Ovary (tissue), 9 donors: ENCODE results near the gene TMEM117. TPM values are rescaled to one million over a fixed set of nuclear protein-coding genes. Genes with fewer than 3 reads are reported as not detected.

Experiments used
- DNase-seq, 5 donors: peaks; one replicate each; pipeline ENCODE4 v3.0.0-alpha.2; 2019 to 2020
- H3K27ac ChIP-seq, 2 donors: fragments of 200-600 bp; one replicate each; pipeline versions ENCODE4 v1.5.1 to v1.8.0; 2019 to 2022
- H3K27me3 ChIP-seq: fragments of 200-600 bp; one replicate; pipeline ENCODE4 v1.8.0; 2022
- H3K36me3 ChIP-seq: fragments of 200-600 bp; sonication (generic); one replicate; pipeline ENCODE4 v1.5.1; 2019
- H3K4me1 ChIP-seq: one replicate; pipeline ENCODE4 v1.8.1; 2013; ENCODE audit warnings: mild to moderate bottlenecking, moderate library complexity; ENCODE audit not compliant: insufficient read depth
- H3K4me3 ChIP-seq: fragments of 200-600 bp; sonication (generic); one replicate; pipeline ENCODE4 v1.5.1; 2017
- H3K9me3 ChIP-seq, 2 donors: fragments of 200-600 bp in 1 of 2; sonication (generic) in 1 of 2; one replicate each; pipeline versions ENCODE4 v1.5.1 to v1.8.1; 2013 to 2019; ENCODE audit warnings: mild to moderate bottlenecking in 1 of 2, moderate library complexity in 1 of 2
- EP300 ChIP-seq: sonication (generic); formaldehyde crosslinking; IDR thresholded peaks from one replicate; pipeline ENCODE4 v1.6.1; 2017; ENCODE audit warnings: antibody characterized with exemption
- POLR2A ChIP-seq: fragments of 450-650 bp; IDR thresholded peaks from one replicate; pipeline ENCODE4 v1.6.1; 2017; ENCODE audit warnings: antibody characterized with exemption, mild to moderate bottlenecking, moderate library complexity
- WGBS, 3 donors: extraction: QIAGEN DNeasy Blood & Tissue Kit in 1 of 3; methylation state at CpG; one replicate each; pipeline versions ENCODE4 v1.1.5 to v1.1.7; 2013 to 2017; 5-methylcytosine and 5-hydroxymethylcytosine counted together
- intact Hi-C, 4 donors: fragments of 100-400 bp; cut with DNase I; formaldehyde crosslinking; loops; one replicate each; pipeline versions ENCODE4 v1.11.0 to v1.15.1; 2022 to 2023
- polyA plus RNA-seq, 2 donors: library from polyadenylated mRNA; stranded (reverse); fragments of 200-250 nt in 1 of 2; fragments of 350-450 nt in 1 of 2; fragmentation: Illumina TruSeq in 1 of 2; extraction: RNeasy Lipid Tissue Mini Kit (QIAGEN cat#74804) in 1 of 2; gene quantifications; one replicate each; pipeline ENCODE4 v1.2.3, GENCODE V29; 2013 to 2014
- total RNA-seq, 7 donors: library from RNA; depleted of rRNA in 2 of 7; stranded (reverse); fragments of >200 nt in 2 of 7; fragmentation: NEBNext Ultra II Directional in 3 of 7; extraction: Animal tissue kit (Norgen Biotek cat#: 25700) in 3 of 7; gene quantifications; one replicate each; pipeline versions ENCODE4 v1.1.0 to v1.2.4, GENCODE V29; 2016 to 2023
- TF ChIP-seq, protein P1 (sequence below), 3 donors: fragments of 450-650 bp in 2 of 3; fragments of 200-600 bp in 1 of 3; IDR thresholded peaks; one replicate each; pipeline versions ENCODE4 v1.5.1 to v1.8.0; 2016 to 2022; ENCODE audit warnings: antibody characterized with exemption in 3 of 3, mild to moderate bottlenecking in 1 of 3
- donor health status: DM: no; HTN: no; CAD: no; lungs with moderate emphysema.
- donor health status: DM: no; HTN: no; CAD: no.
- donor health status: Bipolar disorder and iron deficiency.
- donor health status: DM: yes; HTN: yes; CAD: no.
- donor health status: DM: no; HTN: no; CAD: no.
- donor health status: DM: yes; HTN: yes; CAD: no.

The TMEM117 gene
- total and polyA plus RNA-seq, 9 donors: 3.5 to 19.3 (median 6.3) TPM

- TF ChIP-seq EP300: no peak
- TF ChIP-seq, protein P1, sequence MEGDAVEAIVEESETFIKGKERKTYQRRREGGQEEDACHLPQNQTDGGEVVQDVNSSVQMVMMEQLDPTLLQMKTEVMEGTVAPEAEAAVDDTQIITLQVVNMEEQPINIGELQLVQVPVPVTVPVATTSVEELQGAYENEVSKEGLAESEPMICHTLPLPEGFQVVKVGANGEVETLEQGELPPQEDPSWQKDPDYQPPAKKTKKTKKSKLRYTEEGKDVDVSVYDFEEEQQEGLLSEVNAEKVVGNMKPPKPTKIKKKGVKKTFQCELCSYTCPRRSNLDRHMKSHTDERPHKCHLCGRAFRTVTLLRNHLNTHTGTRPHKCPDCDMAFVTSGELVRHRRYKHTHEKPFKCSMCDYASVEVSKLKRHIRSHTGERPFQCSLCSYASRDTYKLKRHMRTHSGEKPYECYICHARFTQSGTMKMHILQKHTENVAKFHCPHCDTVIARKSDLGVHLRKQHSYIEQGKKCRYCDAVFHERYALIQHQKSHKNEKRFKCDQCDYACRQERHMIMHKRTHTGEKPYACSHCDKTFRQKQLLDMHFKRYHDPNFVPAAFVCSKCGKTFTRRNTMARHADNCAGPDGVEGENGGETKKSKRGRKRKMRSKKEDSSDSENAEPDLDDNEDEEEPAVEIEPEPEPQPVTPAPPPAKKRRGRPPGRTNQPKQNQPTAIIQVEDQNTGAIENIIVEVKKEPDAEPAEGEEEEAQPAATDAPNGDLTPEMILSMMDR (IDR thresholded peaks at IDR 0.05): no peak
- no peak for TF ChIP-seq POLR2A
- 93 to 98% (median 95%) methylated on average over 1 of the region's 1 CpG for WGBS, 3 donors
- no peak overlapping the region for H3K27ac ChIP-seq
- DNase-seq: no peak
- no peaks in the 10 kb centered on the region for H3K9me3 ChIP-seq
- no peaks in the 10 kb centered on the region for H3K4me1 ChIP-seq
- no peaks in the 10 kb centered on the region for H3K36me3 ChIP-seq
- intact Hi-C loops: no loop called here
- no peak overlapping the region for H3K4me3 ChIP-seq
- H3K27me3 ChIP-seq: no peaks in the 10 kb centered on the region
Measured at GRCh38 chr12:43852744-43853143, 16.9 kb downstream of the TMEM117 start.

- intact Hi-C loops: no loop called here
- WGBS, 3 donors: 85 to 92% (median 85%) methylated on average over 2 of the region's 2 CpGs
Measured at GRCh38 chr12:43856972-43857371, 21.1 kb downstream of the TMEM117 start.

DNA sequence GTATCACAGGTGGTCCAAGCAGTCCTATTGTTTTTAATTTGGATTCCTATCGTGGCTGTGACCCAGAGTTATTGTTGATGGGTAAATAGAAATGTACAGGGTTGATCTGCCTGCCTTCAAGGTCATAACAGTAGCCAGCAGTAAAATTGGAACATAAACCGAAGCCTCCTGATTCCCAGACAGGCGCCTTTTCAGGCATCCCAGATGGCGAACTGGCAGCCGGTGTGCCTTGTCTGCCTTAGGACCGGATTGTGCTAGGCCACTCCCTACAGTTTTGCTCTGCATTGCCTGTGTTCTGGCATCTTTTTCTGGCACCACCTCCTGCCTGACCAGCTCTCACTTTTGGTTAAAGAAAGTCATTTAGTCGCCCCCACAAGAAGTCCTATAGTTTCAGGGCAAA lies 22.2 kb downstream of the TMEM117 start:
- no peak for TF ChIP-seq EP300
- no peak for TF ChIP-seq POLR2A
- TF ChIP-seq, protein P1 (IDR thresholded peaks at IDR 0.05): no peak
- Histone ChIP-seq H3K4me1 (no peaks in the 10 kb centered on the region), H3K27ac (no peak overlapping the region), H3K27me3 (no peaks in the 10 kb centered on the region), H3K4me3 (no peak overlapping the region), H3K9me3 (no peaks in the 10 kb centered on the region), H3K36me3 (no peaks in the 10 kb centered on the region)
- intact Hi-C loops: no loop called here
- no peak for DNase-seq
- 40 to 63% (median 41%) methylated on average over 7 of the region's 7 CpGs for WGBS, 3 donors

More at GRCh38 chr12:43856972-43857371, 21.1 kb downstream of the TMEM117 start:
- Histone ChIP-seq H3K27ac (no peak overlapping the region), H3K4me1 (no peaks in the 10 kb centered on the region), H3K9me3 (no peaks in the 10 kb centered on the region), H3K27me3 (no peaks in the 10 kb centered on the region), H3K36me3 (no peaks in the 10 kb centered on the region), H3K4me3 (no peak overlapping the region)
- DNase-seq: no peak
- TF ChIP-seq, protein P1 (IDR thresholded peaks at IDR 0.05): no peak
- no peak for TF ChIP-seq EP300
- no peak for TF ChIP-seq POLR2A

DNA sequence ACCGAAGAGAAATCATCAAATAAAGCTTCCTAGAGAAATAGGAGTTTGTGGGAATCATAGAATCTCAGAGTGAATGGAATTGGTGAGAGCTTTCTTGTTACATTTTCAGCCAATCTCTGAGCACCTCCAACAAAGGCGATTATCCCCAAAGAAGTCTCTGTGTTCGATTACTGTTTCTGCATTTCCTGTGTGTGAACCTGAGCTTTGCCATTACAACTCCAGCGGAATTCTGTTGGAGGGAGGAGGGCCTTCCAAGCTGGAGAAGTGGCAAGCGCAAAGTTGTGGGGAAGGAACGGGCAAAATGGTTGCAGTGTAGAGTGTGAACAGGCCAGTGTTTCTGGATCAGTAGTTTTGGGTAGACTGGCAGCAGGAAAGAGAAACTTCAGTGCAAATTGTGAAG lies 23.1 kb downstream of the TMEM117 start:
- TF ChIP-seq POLR2A (no peak), EP300 (no peak)
- TF ChIP-seq, protein P1 (IDR thresholded peaks at IDR 0.05): no peak
- WGBS, 3 donors: 94 to 96% (median 95%) methylated on average over 6 of the region's 6 CpGs
- no peak for DNase-seq
- Histone ChIP-seq H3K4me1 (no peaks in the 10 kb centered on the region), H3K27me3 (no peaks in the 10 kb centered on the region), H3K36me3 (no peaks in the 10 kb centered on the region), H3K27ac (no peak overlapping the region), H3K9me3 (no peaks in the 10 kb centered on the region), H3K4me3 (no peak overlapping the region)
- intact Hi-C loops: no loop called here
